Kidney epithelial cell (primary cell): ENCODE data around the gene KIF26B. TPM values are rescaled to one million over a fixed set of nuclear protein-coding genes. Genes with fewer than 3 reads are reported as not detected.

Experiments
- DNase-seq: peaks from one replicate; pipeline ENCODE4 v3.0.0-alpha.2; 2010; ENCODE audit warnings: low read depth
- H3K27me3 ChIP-seq: 2 replicates; pipeline ENCODE4 v1.6.0; 2011; ENCODE audit warnings: low read length; ENCODE audit not compliant: control insufficient read depth, insufficient read depth
- H3K36me3 ChIP-seq: 2 replicates; pipeline ENCODE4 v1.5.1; 2011; ENCODE audit warnings: low read length; ENCODE audit not compliant: control insufficient read depth, insufficient read depth
- H3K4me3 ChIP-seq: 2 replicates; pipeline ENCODE4 v1.5.1; 2011; ENCODE audit warnings: low read depth, mild to moderate bottlenecking, control low read depth, low read length
- total RNA-seq: library from RNA; depleted of rRNA; stranded (reverse); fragments of >200 nt; gene quantifications from 2 replicates; pipeline ENCODE4 v1.2.3, GENCODE V29; 2015
- TF ChIP-seq, protein P1 (sequence below): IDR thresholded peaks from 2 replicates; pipeline ENCODE4 v1.5.1; 2011; ENCODE audit warnings: mild to moderate bottlenecking, moderate library complexity, low read length, control low read depth, inconsistent platforms; ENCODE audit not compliant: insufficient read depth, poor library complexity, severe bottlenecking

Gene KIF26B
- total RNA-seq, 1 donor from 2014 or later = 14.6 TPM

DNA sequence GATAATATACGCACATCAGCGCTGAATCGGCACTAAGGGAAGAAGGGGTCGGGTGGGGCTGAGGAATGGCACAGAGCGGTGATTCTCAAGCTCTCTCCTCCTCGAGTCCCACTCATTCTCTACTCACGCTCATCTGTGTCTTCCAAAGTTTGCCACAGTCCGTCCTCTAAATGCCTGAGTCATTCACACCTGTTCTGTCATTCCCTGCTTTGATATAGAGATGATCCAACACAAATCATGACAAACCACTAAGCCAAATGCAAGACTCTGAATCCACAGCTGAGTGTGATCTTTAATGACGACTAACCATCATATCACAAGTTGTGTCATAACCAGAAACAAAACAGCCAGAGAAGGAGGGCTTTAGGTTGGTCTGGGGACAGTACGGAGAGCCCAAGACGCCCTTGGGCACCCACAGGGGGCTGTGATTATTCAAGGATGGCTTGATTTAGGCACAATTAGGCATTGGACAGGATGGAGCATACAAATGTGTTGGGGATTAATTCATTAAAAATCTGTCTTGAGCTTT, 501.5 kb downstream of the KIF26B start:
- Histone ChIP-seq H3K4me3 (no peak overlapping the region), H3K27me3 (no peaks in the 10 kb centered on the region), H3K36me3 (no peaks in the 10 kb centered on the region)
- no peak for DNase-seq
- TF ChIP-seq, protein P1, sequence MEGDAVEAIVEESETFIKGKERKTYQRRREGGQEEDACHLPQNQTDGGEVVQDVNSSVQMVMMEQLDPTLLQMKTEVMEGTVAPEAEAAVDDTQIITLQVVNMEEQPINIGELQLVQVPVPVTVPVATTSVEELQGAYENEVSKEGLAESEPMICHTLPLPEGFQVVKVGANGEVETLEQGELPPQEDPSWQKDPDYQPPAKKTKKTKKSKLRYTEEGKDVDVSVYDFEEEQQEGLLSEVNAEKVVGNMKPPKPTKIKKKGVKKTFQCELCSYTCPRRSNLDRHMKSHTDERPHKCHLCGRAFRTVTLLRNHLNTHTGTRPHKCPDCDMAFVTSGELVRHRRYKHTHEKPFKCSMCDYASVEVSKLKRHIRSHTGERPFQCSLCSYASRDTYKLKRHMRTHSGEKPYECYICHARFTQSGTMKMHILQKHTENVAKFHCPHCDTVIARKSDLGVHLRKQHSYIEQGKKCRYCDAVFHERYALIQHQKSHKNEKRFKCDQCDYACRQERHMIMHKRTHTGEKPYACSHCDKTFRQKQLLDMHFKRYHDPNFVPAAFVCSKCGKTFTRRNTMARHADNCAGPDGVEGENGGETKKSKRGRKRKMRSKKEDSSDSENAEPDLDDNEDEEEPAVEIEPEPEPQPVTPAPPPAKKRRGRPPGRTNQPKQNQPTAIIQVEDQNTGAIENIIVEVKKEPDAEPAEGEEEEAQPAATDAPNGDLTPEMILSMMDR = no peak

DNA sequence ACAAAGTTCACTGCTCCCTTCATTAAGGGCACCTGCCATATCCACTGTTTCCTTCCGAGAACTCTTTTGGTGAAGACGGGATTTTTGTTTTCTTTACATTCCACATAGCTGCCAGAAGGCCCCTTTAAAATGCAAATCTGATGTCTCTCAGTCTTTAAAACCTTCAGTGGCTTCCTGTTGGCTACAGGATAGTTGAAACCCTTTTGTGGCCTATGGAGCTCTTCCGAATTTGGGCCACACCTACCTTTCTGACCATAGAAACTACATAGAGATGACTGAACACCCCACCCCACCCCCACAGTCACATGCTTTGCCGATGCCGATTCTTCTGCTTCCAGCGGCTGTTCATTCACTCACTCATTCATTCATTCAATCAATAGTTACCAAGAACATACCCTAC, 502.6 kb downstream of the KIF26B start:
- H3K27me3 ChIP-seq = no peaks in the 10 kb centered on the region
- H3K36me3 ChIP-seq = no peaks in the 10 kb centered on the region
- H3K4me3 ChIP-seq = no peak overlapping the region
- TF ChIP-seq, protein P1 = no peak
- DNase-seq = no peak

DNA sequence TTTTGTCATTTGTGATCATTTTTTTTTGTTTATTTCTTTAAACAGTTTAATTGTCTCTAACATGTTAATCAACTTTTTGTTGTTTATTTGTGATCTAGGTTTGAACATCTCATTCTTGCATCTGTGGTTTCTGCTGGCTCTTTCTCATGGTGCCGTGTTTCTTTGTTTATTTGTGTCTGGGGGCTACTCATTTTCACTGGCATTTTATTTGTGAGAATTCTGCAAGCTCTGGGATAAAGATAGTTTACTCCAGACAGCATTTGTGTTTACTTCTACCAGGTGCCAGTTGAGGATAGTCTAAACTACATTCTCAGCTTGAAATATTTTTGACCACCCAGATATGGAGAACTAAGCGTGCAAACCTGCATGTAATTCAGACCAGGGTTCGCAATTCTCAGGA, 508.6 kb downstream of the KIF26B start:
- TF ChIP-seq, protein P1 = no peak
- H3K4me3 ChIP-seq = no peak overlapping the region
- no peaks in the 10 kb centered on the region for H3K36me3 ChIP-seq
- no peaks in the 10 kb centered on the region for H3K27me3 ChIP-seq
- DNase-seq = no peak

DNA sequence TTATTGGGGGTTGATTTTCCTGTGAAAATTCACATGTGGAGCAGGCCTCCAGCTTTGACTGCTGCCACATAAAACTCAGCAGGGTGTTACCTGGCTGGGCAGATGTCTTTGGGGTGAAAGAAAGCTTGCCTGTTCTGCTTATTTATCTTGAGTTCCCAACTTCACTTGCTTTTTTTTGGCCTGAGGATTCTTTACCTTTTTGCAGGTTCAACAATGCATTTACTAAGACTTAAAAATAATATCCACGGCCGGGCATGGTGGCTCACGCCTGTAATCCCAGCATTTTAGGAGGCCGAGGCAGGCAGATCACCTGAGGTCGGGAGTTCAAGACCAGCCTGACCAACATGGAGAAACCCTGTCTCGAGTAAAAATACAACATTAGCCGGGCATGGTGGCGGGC, 509.1 kb downstream of the KIF26B start:
- DNase-seq = no peak
- no peaks in the 10 kb centered on the region for H3K27me3 ChIP-seq
- no peaks in the 10 kb centered on the region for H3K36me3 ChIP-seq
- TF ChIP-seq, protein P1 = no peak
- no peak overlapping the region for H3K4me3 ChIP-seq

DNA sequence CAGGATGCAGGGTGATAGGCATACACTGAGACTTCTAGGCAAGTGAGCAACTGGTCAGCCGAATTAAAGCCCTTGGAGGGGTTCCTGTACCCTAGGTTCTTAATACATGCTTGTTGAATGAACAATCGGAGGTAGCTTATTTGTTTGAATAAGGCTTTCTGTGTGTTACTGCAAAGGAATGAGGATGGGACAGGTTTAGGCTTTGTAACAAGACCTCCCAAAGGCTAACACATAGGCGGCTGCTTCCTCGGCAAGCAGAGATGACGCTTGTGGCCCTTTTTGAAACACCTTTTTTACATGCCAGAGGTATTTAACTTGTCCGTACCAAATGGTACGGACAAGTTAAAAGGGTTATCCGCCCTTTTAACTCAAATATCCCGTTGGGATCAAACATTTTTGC, 511.6 kb downstream of the KIF26B start:
- TF ChIP-seq, protein P1 = no peak
- Histone ChIP-seq H3K36me3 (no peaks in the 10 kb centered on the region), H3K4me3 (no peak overlapping the region), H3K27me3 (no peaks in the 10 kb centered on the region)
- no peak for DNase-seq

DNA sequence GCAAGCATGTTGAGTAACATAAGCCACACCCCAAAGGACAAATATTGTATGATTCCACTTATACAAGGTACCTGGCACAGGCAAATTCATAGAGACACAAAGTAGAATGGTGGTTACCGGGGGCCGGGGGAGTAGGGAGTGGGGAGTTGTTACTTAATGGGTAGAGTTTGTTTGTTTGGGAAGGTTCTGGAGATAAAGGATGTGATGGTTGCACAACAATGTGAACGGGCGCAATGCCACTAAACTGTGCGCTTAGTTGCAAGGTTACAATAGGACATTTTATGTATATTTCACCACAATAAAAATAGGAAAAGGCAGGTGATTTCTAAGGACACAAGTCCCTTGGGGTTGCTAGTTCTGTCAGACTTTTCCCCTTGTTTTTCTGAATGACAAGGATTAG, 516.6 kb downstream of the KIF26B start:
- no peak for DNase-seq

More for the DNA sequence above, 516.6 kb downstream of the KIF26B start:
- no peaks in the 10 kb centered on the region for H3K27me3 ChIP-seq
- no peaks in the 10 kb centered on the region for H3K36me3 ChIP-seq
- H3K4me3 ChIP-seq = no peak overlapping the region
- TF ChIP-seq, protein P1 = no peak
